ENCODE measurements around the gene SHISA6. TPM values are rescaled to one million over a fixed set of nuclear protein-coding genes. Genes with fewer than 3 reads are reported as not detected.

The SHISA6 gene
- total RNA-seq, 2 donors from 2014 or later = 0.07 TPM; not detected in 1

DNA sequence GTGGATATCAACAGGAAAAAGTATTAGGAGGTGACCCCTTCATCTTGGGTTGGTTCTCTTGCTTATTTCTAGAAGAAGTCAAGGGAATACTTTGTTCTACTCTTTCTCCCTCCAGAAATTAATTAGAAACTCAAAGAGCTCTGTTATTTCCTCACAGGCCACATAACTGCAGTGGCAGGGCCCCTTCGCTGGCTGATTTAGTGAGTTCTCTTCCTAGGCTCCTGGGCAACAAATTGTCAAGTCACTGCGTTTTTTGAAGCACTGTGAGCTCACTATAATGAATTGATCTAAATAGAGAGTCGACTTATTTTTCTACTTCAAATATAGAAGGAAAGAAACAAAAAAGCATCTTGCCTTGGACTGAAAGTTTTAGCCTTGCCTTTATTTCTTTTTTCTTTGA lies 4.8 kb downstream of the SHISA6 start:
- H3K27ac ChIP-seq = no peak overlapping the region
- H3K36me3 ChIP-seq = no peaks in the 10 kb centered on the region
- H3K27me3 ChIP-seq = peaks cover 5 to 9% of the 10 kb centered on the region in 2 donors
- H3K4me1 ChIP-seq = no peaks in the 10 kb centered on the region
- TF ChIP-seq, protein P1, sequence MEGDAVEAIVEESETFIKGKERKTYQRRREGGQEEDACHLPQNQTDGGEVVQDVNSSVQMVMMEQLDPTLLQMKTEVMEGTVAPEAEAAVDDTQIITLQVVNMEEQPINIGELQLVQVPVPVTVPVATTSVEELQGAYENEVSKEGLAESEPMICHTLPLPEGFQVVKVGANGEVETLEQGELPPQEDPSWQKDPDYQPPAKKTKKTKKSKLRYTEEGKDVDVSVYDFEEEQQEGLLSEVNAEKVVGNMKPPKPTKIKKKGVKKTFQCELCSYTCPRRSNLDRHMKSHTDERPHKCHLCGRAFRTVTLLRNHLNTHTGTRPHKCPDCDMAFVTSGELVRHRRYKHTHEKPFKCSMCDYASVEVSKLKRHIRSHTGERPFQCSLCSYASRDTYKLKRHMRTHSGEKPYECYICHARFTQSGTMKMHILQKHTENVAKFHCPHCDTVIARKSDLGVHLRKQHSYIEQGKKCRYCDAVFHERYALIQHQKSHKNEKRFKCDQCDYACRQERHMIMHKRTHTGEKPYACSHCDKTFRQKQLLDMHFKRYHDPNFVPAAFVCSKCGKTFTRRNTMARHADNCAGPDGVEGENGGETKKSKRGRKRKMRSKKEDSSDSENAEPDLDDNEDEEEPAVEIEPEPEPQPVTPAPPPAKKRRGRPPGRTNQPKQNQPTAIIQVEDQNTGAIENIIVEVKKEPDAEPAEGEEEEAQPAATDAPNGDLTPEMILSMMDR (IDR thresholded peaks at IDR 0.05) = no peak
- no peak for DNase-seq (ENCODE audit: low spot score)
- H3K4me3 ChIP-seq = no peak overlapping the region
- no peaks in the 10 kb centered on the region for H3K9me3 ChIP-seq

DNA sequence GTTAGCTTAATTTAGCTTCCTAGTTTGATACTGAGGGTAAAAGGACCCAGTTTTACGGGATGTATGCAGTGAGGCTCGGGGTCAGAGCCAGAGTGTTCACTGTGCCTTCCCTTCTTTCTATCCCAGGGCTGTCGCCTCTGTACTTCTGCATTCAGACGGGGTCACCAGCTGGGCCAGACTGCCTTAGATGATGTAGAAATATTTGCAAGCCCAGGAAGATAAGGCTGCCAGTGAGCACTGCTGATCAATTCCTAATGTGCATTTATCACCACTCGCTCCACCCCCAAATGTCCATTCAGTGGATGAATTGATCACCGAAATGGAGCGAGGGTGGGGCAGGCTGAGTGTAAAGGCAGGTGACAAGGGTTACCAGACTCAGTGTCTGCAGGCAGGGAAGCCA lies 9.1 kb downstream of the SHISA6 start:
- H3K4me3 ChIP-seq = no peak overlapping the region
- no peaks in the 10 kb centered on the region for H3K4me1 ChIP-seq
- no peak overlapping the region for H3K27ac ChIP-seq
- H3K36me3 ChIP-seq = no peaks in the 10 kb centered on the region
- no peak for DNase-seq (ENCODE audit: low spot score)
- H3K27me3 ChIP-seq = no peaks in the 10 kb centered on the region
- H3K9me3 ChIP-seq = no peaks in the 10 kb centered on the region
- TF ChIP-seq, protein P1 (IDR thresholded peaks at IDR 0.05) = no peak

DNA sequence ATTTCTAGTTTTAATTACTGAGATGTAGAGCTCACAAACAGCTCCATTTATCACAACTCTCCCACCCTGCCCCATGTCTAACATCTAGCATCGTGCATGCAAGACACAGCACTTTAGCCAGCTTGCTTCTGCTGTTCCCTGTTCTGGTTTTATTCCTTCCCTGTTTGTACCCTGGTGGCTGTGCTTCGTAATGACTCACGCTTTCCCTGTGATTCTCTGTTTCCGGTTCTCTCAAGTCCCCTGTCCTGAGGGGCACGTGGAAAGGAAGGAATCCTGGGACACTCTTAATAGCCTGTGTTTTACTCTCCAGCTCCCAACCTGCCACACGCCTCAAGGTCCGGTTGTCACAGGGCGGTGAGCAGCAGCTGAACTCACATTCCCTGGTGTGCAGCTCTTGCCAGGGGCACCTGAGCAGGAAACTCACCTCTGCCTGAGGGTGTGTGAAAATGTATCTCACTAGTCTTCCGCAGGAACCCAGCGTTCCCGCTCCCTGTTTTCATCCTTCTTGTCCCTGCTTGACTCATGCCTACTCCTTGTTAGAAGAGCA lies 10.6 kb downstream of the SHISA6 start:
- no peaks in the 10 kb centered on the region for H3K9me3 ChIP-seq
- no peaks in the 10 kb centered on the region for H3K36me3 ChIP-seq
- no peaks in the 10 kb centered on the region for H3K4me1 ChIP-seq
- no peak overlapping the region for H3K27ac ChIP-seq
- TF ChIP-seq, protein P1 (IDR thresholded peaks at IDR 0.05) = no peak
- H3K4me3 ChIP-seq = no peak overlapping the region
- no peaks in the 10 kb centered on the region for H3K27me3 ChIP-seq
- DNase-seq (ENCODE audit: low spot score) = no peak

DNA sequence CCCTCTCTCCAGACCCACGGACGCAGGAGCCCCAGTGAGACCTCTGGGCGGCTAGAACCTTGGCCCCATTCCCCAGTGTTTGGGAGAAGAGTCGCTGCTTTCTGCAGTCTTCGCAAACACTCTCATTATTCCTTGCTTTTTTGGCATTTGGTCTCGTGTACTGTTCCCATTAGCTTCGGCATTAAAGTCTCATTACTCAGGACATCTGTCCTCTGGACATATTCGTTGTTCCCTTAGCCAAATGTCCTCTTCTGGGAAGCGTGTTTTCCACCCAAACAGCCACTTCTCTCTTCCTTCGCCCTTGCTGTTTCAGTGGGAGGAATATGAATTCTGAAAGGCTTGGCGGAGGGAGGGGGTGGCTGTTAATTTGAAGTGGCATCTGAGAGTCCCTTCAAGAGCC lies 11.1 kb downstream of the SHISA6 start:
- H3K27me3 ChIP-seq = no peaks in the 10 kb centered on the region
- TF ChIP-seq, protein P1 (IDR thresholded peaks at IDR 0.05) = no peak
- no peak overlapping the region for H3K4me3 ChIP-seq
- no peak for DNase-seq (ENCODE audit: low spot score)
- H3K36me3 ChIP-seq = no peaks in the 10 kb centered on the region
- H3K4me1 ChIP-seq = no peaks in the 10 kb centered on the region
- no peak overlapping the region for H3K27ac ChIP-seq
- no peaks in the 10 kb centered on the region for H3K9me3 ChIP-seq

DNA sequence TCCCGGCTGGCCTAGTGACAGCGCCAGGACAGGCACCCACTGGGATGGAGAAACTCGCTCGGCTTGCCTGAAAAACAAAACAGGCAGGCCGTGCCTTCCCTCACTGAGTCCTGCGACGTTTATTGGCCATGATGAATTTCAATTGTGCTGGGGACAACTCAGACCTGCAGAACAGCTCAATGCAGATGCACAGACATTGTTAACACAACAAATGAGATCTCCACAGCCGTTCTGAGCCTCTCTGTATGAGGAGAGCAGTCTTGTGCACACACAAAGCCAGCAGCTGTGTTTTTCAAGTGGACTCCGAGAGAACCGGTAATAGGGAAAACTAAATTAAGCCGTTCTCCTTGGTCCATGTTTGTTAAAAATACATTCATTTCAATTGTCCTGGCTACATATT lies 15.9 kb downstream of the SHISA6 start:
- TF ChIP-seq, protein P1 (IDR thresholded peaks at IDR 0.05) = no peak

More for the DNA sequence above, 15.9 kb downstream of the SHISA6 start:
- DNase-seq (ENCODE audit: low spot score) = no peak
- H3K36me3 ChIP-seq = no peaks in the 10 kb centered on the region
- H3K4me1 ChIP-seq = no peaks in the 10 kb centered on the region
- H3K4me3 ChIP-seq = no peak overlapping the region
- H3K27ac ChIP-seq = no peak overlapping the region
- H3K27me3 ChIP-seq = no peaks in the 10 kb centered on the region
- peaks cover 0 to 4% of the 10 kb centered on the region in 2 donors for H3K9me3 ChIP-seq
